Effector memory CD4-positive, alpha-beta T cell (primary cell): ENCODE measurements around the gene TGFBR1.
A peak's percentile ranks its signal among the peaks of the same experiment; 100 is the strongest.
"Not testable (repeated sequence)": the region's sequence is repeated elsewhere in the genome, so short reads cannot be mapped to it uniquely, and the experiment has no call there.

Experiments used
- DNase-seq, 3 donors: peaks; one replicate each; pipeline ENCODE4 v3.0.0-alpha.2; 2020
- H3K27ac ChIP-seq: 2 replicates; pipeline ENCODE4 v1.7.0; 2013; ENCODE audit warnings: mild to moderate bottlenecking, low read length, moderate library complexity; ENCODE audit not compliant: insufficient read depth, poor library complexity, severe bottlenecking
- H3K27me3 ChIP-seq: replicated peaks from 2 replicates; pipeline ENCODE4 v1.7.0; 2013; ENCODE audit warnings: mild to moderate bottlenecking, low read length; ENCODE audit not compliant: insufficient read depth, control insufficient read depth, poor library complexity, severe bottlenecking
- H3K36me3 ChIP-seq: 2 replicates; pipeline ENCODE4 v1.7.0; 2013; ENCODE audit warnings: mild to moderate bottlenecking, low read length, moderate library complexity; ENCODE audit not compliant: control insufficient read depth, insufficient read depth
- H3K4me1 ChIP-seq: 2 replicates; pipeline ENCODE4 v1.7.0; 2013; ENCODE audit warnings: low read length, mild to moderate bottlenecking; ENCODE audit not compliant: control insufficient read depth, insufficient read depth, poor library complexity, severe bottlenecking
- H3K4me3 ChIP-seq: 2 replicates; pipeline ENCODE4 v1.7.0; 2013; ENCODE audit warnings: low read length, low read depth, mild to moderate bottlenecking; ENCODE audit not compliant: insufficient read depth, poor library complexity, severe bottlenecking
- H3K9me3 ChIP-seq: 2 replicates; pipeline ENCODE4 v1.7.0; 2013; ENCODE audit warnings: mild to moderate bottlenecking, low read length, moderate library complexity; ENCODE audit not compliant: control insufficient read depth

The TGFBR1 gene

DNA sequence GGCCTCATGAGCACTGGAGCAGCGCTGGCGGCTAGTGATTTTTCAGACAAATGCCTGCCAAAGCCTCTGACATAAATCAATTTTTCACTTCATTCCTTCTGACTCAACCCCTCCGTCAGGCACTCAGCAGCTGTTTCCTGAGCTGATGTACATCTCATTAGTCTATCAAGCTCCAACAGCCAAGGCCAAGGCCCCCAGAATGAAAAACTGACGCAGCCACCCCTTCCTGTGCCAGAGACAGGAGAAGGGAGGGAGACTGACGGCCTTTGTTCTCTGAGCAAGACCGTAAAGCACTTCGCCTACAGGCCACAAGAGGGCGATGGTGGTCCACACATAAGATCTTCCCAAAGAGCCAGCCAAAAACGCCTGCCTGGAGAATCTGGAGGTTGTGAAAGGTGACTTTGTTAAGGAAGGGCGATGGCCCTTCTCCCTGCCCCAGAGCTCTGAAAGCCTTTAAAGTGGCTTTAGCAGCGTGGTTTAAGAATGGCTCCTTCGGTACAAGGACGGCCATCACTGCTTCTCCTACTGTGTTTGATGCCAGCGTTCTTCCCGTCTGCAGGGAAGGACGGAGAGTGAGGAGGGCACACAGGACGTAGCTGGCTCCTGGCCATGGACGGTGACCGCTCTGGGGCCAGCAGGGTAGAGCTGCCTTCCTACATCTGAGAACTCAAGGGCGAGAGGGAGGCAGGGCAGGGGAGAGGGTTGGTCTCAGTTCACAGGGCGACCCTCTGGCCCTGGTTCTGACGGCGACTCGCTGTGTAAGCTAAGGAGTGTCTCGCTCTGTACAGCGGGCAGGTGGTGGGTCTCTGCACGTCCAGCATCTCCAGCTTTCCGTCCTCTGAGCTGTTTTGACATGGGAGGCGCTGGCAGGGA is 79.8 kb downstream of the TGFBR1 start:
- H3K4me3 ChIP-seq: peak overlapping the region; percentile 20

DNA sequence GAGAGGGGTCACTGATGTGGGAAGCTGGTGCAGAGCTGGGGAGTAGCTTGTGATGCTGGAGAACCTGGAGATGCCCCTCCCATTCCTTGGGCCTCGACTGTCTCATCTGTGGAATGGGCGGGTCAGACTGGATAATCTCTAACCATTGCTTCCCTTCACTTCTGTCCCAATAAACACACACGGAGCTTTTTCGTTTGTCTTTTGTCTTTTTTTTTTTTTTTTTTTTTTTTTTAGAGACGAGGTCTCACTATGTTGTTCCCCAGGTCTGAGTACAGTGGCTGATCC is 80.4 kb downstream of the TGFBR1 start:
- Histone ChIP-seq H3K9me3 (no peaks in the 10 kb centered on the region), H3K27ac (no peak overlapping the region), H3K36me3 (no peaks in the 10 kb centered on the region), H3K4me3 (no peak overlapping the region), H3K27me3 (no peaks in the 10 kb centered on the region), H3K4me1 (no peaks in the 10 kb centered on the region)
- DNase-seq: no peak

More for the DNA sequence above, 79.8 kb downstream of the TGFBR1 start:
- Histone ChIP-seq H3K27me3 (no peaks in the 10 kb centered on the region), H3K9me3 (no peaks in the 10 kb centered on the region), H3K4me1 (no peaks in the 10 kb centered on the region), H3K36me3 (no peaks in the 10 kb centered on the region), H3K27ac (no peak overlapping the region)
- DNase-seq: peak; percentile 41 to 56 (median 46)

DNA sequence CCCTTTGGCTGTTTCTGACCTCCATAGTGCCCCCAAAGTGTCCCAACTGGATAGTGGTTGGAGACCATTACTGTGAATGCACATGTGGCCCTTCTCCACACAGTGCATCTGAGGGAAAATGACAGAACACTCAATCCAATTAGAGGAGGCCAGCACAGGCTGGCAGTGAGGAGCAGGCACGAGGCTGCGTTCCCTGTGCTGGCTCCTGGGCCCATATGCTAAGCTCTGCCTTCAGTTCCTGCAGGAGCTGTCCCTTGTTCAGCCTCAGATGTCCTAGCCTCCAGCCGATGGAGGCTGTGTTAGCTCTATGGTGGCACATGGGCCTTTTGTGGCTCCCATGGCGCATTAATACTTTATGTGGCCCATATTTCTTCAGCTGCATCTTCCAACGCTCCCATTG is 81.0 kb downstream of the TGFBR1 start:
- Histone ChIP-seq H3K4me1 (no peaks in the 10 kb centered on the region), H3K27me3 (no peaks in the 10 kb centered on the region), H3K9me3 (no peaks in the 10 kb centered on the region), H3K27ac (no peak overlapping the region), H3K4me3 (no peak overlapping the region), H3K36me3 (no peaks in the 10 kb centered on the region)
- no peak for DNase-seq

DNA sequence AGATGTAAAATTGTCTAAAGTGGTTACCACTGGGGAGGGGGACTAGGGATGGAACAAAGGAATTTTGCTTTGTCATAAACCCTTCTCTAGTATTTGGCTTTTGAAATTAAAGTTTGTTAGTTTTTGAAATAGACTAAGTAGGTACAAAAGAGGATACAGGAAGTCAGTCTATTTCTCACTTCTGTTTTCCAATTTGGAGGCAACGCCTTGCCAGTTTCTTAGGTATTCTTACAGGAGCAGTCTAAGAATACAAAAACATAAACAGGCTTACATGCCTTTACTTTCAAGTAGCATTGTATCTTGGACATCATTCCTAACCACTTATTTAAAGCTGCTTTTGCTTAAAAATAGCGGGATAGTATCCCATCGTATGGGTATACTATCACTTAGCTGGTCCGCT is 82.4 kb downstream of the TGFBR1 start:
- DNase-seq: no peak
- Histone ChIP-seq H3K4me3 (no peak overlapping the region), H3K4me1 (no peaks in the 10 kb centered on the region), H3K27ac (no peak overlapping the region), H3K9me3 (no peaks in the 10 kb centered on the region), H3K27me3 (no peaks in the 10 kb centered on the region), H3K36me3 (no peaks in the 10 kb centered on the region)

DNA sequence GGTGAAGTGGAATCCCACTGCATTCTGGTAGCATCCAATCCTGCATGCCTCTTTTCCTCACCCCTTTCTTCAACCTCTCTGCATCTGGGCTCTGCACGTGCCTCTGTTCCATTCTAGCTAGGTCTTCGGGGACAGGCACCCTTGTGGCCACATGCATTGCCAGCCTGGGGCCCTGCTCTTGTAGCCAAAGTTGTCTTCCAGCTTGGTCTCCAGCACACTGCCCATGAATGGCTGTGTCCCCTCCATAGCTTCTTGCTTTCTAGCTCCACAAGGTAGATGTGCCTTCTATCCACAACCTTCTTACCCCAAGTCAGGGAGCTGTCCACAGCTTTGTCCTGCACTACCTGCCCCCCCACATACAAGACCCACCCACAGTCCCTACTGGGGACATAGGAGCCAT is 84.3 kb downstream of the TGFBR1 start:
- no peaks in the 10 kb centered on the region for H3K36me3 ChIP-seq
- H3K4me1 ChIP-seq: no peaks in the 10 kb centered on the region
- no peaks in the 10 kb centered on the region for H3K9me3 ChIP-seq
- no peak overlapping the region for H3K4me3 ChIP-seq
- H3K27me3 ChIP-seq: no peaks in the 10 kb centered on the region
- DNase-seq: no peak
- H3K27ac ChIP-seq: no peak overlapping the region

DNA sequence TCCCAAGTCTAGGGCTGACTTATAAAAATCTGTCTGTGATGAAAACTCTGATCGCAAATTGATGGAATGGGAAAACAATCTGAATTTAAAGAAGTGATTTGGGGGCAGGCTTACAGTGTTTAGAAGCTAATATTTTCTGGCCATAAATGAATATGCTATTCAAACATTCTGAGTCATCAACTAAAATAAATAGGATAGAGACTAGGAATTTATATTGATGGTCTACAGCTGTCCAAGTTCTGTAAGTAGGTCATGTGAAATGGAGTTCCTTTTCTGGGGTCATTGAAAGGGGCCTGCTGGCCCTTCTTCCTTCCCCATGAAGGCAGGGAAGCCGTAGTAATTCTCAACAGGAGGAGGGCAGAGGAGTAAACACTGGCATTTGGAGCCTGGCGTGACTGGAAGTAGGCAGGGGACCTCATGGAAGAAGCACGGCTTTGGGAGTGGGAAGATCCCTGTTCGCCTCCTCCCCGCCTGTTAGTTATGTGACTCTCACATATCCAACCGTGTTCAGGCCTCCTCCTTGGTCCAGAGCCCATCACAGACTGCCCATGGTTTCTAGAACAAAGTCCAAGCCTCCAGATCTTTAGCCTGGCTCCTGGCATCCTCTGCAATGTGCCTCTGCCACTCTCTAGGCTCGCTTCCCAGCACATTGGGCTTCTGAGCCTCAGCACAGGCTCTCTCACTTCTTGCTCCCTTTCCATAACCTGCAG is 85.1 kb downstream of the TGFBR1 start:
- no peak for DNase-seq
- Histone ChIP-seq H3K27ac (no peak overlapping the region), H3K27me3 (no peaks in the 10 kb centered on the region), H3K4me3 (no peak overlapping the region), H3K9me3 (no peaks in the 10 kb centered on the region), H3K36me3 (no peaks in the 10 kb centered on the region), H3K4me1 (no peaks in the 10 kb centered on the region)

DNA sequence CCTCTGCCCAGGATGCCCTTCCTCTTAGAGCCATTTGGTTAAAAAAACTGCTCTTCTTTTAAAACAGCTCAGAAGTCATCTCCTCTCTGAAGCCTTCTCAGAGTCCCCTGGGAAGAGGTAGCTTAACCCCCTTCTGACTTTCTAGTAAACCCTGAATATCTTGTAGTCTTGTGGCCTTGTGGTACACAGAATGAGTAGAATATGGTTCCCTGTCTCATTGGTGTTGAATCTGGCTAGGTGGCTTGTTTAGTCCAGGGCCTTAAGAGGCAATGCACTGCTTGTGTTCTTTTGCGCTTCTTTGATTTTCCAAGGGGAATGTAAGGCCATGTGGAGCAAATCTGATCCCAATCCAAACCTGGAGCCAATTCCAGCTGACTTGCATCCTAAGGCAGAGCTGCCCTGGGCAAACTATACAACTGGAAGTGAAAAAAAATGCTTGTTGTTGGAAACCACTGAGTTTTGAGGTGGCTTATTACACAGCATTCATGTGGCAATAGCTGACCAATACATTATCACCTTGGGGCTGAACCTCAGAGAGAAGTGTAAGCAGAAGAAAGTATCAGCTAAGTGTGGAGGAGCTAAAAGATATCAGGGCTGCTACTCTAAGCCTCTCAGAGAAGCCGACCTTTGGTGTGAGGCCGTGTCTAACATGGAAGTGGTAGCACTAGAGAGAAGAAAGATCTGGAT is 85.8 kb downstream of the TGFBR1 start:
- Histone ChIP-seq H3K4me3 (no peak overlapping the region), H3K4me1 (no peaks in the 10 kb centered on the region), H3K9me3 (no peaks in the 10 kb centered on the region), H3K27ac (no peak overlapping the region), H3K36me3 (no peaks in the 10 kb centered on the region), H3K27me3 (no peaks in the 10 kb centered on the region)
- DNase-seq: no peak

DNA sequence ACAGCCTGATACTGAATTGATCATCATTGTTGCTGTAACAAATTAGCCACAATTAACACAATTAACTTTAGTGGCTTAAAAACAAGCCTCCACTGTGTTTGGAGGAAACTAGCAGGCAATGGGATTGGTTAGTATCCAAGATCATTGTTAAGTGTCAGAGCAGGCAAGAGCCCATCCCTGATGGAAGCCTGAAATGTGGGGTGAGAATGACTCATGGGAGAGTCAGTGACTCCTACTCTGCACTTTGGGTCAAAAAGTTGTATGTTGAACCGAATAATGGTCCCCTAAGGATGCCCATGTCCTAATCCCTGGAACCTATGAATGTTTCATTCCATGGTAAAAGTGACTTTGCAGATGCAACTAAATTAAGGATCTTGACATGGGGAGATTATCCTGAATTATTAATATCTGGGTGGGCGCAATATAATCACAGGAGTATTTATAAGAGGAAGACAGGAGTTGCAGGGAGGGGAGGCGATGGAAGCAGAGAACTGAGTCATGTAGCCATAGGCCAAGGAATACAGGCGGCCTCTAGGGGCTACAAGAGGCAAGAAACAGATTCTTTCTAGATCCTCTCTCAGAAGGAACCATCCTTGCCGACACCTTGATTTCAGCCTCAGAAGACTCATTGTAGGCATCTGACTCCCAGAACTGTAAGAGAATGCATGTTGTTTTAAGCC is 88.0 kb downstream of the TGFBR1 start:
- H3K9me3 ChIP-seq: no peaks in the 10 kb centered on the region
- no peak for DNase-seq
- H3K4me1 ChIP-seq: no peaks in the 10 kb centered on the region
- H3K27me3 ChIP-seq: no peaks in the 10 kb centered on the region
- H3K27ac ChIP-seq: no peak overlapping the region
- H3K36me3 ChIP-seq: no peaks in the 10 kb centered on the region
- H3K4me3 ChIP-seq: no peak overlapping the region

DNA sequence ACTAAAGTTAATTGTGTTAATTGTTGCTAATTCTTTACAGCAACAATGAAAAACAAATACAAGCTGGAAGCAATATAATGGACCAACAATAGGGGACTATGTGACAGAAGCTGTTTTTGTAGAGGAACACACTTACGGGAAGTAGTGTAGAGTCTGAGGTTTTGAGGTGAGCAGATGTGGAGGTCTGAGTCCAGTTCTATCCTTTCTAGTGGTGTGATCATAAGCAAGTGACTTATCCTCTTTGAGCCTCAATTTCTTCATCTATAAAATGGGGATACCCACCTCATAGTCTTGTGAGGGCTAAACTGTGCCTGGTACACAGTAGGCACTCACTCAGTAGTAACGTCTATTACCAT is 88.5 kb downstream of the TGFBR1 start:
- Histone ChIP-seq H3K4me3 (no peak overlapping the region), H3K36me3 (no peaks in the 10 kb centered on the region), H3K27ac (no peak overlapping the region), H3K4me1 (no peaks in the 10 kb centered on the region), H3K9me3 (no peaks in the 10 kb centered on the region), H3K27me3 (no peaks in the 10 kb centered on the region)
- DNase-seq: no peak

DNA sequence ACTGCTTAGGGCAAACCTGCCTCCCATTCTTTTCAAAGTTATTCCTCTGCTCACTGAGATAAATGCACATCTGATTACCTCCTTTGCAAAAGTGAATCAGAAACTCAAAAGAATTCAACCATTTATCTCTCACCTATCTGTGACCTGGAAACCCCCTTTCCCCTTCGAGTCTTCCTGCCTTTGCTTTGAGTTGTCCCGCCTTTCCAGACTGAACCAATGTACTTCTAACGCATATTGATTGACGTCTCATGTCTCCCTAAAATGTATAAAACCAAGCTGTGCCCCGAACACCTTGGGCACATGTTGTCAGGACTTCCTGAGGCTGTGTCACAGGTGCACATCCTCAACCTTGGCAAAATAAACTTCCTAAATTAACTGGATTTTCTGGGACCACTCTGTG is 91.6 kb downstream of the TGFBR1 start:
- not testable (repeated sequence) for H3K27ac ChIP-seq, H3K4me1 ChIP-seq, H3K36me3 ChIP-seq, H3K9me3 ChIP-seq, H3K27me3 ChIP-seq, DNase-seq, H3K4me3 ChIP-seq
